SIG-M5 treated with dmso at 0.1 percent for 504 hours (cell line): ENCODE results near the gene TGFBR1.

Experiments
- DNase-seq: peaks from one replicate; lab custom pipeline; 2025; ENCODE audit not compliant: unreplicated experiment; lab: John Stamatoyannopoulos, UW

The TGFBR1 gene

DNA sequence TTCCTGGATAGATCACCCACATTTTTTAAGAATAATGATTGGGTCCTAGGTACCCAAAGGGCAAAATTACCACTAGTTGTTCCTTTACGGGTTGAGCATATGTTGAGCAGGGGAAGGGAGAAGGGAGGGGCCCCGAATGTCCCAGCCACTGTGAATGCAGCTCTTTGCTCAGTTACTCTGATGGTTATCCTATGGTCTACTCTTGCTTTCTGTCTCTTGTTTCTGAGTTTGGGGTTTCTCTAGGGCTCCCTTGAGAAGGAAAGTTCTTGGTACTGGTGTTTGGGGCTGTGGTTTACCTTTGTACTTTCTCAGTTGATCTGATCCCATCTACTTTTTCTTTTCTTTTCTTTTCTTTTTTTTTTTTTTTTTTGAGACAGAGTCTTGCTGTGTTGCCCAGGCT is 61.2 kb downstream of the TGFBR1 start:
- DNase-seq, result no peak

DNA sequence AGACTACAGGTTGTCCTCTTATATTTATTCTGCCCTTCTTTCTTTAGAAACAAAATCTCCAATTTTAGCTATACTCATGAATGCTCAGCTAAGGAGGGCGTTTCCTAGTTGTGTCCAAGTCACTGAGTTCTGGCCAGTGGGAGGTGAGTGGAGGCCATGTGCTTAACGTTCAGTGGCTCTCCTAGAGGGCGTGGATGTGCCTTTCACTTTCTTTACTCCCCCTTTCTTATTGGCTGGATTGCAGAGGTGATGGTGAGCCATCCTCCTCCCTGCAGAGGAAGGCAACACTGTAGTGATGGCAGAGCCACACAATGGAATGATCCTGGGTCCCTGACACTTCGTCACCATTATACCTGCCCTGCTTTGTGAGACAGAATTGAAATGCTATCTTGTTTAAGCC is 62.2 kb downstream of the TGFBR1 start:
- DNase-seq, result no peak

DNA sequence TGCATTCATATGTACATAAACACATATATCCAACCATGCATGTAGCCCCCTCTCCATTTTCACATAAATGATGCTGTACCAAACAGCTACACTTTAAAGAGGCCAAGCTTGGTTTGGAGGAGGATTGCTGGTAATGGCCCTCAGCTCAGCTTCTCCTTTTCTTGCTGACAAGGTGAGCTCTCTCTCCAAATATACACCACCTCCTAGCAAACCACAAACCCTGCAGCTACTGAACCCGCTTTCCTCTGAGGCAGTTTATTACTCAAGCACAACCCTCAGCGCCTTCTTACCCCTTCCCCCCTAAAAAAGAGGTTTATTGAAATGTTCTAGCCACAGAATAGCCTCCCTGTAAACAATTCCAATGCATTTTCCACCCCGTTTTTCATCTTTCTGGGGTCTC is 62.8 kb downstream of the TGFBR1 start:
- no peak for DNase-seq

DNA sequence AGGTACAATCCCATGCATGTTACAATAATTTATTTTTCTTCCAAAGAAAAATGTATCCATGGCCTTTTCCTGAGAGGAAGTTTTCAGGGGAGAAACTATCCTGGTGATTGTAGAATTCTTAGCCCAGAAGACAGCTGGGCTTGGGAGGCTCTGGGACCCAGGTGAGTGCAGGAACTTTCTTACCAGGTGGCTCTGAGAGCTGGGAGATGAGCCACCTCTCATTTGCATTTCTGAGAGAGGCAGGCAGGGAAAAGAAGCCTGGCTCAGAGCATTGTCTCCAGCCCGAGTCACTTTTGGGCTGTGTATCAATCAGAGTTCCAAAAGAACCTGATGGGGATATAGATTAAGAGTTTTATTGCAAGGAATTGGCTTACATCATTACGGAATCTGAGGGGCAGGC is 64.2 kb downstream of the TGFBR1 start:
- no peak for DNase-seq

DNA sequence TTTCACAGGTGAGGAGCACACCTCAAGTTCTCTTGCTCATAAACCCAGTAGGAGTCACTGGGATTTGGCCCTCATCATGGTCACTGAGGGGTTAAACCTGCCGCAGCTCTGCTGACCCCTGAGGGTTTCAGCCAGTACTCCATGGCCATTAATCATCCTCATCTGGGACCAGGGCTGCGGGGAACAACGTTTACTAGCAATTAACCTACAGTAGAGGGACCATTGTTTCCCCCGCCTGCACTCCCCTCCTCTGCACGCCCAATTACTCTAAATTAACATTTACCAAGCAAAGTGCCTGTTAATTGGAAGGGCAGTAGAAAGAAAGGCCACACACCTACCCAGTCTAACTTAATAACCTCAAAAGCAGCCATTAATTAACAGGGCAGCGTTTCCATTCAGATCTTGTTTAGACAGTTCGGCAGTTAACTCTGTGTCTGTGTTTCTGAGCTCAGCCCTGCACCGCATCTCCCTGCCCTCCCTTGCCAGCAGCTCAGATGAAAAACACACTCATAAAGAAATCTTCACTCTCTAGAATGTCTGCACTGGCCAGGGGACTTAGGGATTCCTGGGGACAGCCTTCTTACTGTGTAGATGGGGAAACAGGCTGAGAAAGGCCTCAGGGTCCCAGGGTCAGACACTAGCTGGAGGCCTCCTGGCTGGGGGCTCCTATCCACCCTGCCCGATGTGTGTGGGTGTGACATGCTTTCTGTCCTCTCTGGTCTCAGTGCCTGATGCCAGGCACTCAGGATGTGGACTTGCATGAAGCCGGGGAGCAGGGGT is 65.3 kb downstream of the TGFBR1 start:
- DNase-seq, result no peak

DNA sequence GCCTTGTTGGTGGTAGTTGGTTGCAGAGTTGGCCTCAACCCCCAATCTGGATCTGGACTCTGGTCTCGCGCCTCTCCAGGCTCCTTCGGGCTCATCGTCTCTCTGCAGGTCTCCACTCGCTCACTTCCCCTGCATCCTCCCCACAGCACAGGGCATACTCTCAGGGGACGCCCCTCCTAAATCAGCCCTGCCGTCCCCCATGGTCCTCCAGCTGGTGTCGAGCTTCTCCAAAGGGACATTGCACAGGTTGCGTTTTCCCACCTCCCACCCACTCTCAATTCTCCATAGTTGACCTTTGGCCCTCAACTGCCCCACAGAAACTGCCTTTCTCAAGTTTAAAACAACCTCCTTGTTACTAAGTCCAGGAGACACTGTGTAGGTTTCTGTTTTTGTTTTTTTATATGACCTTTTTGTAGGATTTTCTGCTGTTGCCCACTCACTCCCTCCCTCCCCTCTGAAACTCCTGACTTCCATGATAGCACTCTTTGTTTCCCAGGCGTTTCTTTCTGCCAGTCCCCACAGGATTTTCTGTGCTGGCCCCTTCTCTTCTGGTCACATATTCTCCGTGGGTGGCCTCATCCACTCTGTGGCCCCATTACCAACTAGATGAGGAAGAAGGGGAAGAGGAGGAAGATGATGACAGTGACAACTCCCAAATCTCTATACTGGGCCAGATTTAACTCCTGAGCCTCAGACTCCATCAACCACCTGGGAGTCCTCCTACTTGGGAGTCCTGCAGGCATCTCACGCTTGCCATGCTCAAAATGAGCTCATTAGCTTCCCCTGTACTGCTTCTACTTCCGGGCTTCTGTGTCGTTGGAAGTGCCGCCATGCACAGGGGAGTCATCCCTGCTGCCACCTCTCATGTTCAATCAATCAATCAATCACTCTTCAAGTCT is 66.6 kb downstream of the TGFBR1 start:
- DNase-seq, result no peak

DNA sequence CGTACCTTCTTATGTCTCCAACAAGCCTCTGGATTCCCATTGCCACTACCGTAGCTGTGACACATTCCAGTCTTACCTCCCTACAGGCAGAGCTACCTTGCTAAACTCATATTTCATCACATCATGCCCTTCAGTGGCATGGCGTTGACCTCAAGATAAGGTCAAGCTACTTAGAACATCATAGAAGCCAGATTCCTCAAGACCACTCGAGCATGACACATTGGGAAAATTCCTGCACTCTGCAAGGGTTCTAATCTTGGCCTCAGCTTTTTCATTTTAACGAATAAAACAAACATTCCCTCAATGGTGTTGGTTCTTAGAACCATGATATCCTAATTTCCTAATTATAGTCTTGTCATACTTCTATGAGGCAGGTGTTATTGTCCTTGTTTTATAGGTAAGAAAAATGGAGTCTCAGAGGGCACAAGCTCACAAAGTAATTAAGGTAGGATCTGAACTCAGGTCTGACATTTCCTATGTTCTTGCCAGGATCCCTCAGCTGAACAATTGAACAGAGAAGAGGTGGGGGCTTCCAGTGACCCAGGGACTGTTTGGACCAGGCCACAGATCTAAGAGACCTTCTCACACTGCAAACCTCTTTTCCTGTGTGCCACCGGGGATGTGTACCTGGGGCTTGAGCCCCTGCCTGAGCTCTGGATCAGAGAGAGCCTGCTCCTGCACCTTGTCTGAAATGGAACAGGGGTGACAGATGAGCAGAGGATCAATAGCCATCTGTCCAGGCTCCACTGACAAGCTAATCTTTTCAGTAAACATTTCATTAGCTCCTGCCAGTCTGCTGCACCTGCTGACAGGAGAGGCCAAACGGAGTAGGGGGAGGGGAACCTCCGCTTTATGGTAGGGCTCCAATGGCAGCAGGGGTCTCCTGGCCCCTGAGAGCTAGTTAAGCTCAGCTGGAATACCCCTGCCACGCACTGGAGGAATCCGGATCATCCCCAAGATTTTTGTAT is 67.5 kb downstream of the TGFBR1 start:
- DNase-seq, result no peak

DNA sequence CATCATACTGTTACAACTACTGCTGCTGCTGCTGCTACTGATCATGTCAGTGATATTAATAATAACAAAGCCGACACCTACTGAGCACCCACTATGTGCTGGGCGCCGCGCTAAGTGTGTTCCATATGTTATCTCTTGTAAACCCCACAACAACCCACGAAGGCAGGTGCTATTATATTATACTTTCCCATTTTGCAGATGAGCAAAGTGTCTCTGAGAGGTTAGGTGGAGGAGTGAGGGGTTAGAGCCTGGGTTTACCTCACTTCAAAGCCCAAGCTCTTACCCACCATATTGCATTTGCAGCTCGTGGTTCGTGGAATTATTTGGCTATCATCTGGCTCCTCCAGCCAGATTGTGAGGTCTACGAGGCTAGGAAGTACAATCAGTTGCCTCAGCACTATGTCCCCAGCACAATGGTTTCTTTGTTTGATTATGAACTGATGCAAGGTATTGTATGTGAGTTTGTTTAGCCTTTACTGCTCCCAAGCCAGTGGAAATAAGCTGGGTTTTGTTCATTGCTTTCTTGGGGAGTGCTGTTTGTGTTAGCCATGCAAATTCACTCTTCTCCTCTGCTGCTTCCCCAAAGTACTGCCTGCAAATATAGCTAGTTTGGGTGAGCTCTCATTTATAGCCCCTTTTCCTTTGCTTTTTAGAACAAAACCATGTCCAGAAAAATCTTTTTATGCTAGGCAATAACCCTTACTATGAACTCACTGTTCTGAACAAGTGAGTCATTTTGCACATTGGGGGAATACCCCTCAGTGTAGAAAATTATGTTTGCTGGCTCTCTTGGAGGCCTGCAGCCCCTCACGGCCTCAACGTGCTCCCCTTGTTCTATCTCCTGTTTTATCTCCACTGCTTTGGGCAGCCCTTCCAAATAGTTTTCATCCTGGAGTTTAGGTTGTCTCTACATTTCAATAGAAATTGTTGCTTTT is 68.9 kb downstream of the TGFBR1 start:
- no peak for DNase-seq

DNA sequence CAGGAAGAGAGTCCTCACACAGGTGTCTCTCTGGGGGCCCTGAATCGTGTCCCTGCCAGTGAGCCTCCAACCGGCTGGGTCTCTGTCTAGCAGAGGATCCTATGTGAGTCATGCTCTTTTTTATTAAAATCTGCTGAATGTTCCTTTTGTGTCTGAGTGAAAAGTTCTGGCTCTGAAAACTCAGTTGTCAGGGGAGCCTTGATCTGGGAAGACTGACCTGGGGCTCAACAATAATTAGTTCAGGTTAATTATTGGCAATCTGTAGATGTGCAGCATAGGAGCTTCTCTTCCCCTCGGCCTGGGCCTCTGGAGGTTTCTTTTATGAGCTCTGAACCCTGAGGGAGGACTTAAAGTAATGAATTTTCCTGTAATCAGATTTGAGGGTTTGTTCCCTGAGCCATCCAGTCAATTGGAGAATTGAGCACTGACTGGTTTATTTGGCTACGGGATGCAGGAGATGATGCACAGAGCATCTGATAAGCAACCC is 71.7 kb downstream of the TGFBR1 start:
- no peak for DNase-seq

DNA sequence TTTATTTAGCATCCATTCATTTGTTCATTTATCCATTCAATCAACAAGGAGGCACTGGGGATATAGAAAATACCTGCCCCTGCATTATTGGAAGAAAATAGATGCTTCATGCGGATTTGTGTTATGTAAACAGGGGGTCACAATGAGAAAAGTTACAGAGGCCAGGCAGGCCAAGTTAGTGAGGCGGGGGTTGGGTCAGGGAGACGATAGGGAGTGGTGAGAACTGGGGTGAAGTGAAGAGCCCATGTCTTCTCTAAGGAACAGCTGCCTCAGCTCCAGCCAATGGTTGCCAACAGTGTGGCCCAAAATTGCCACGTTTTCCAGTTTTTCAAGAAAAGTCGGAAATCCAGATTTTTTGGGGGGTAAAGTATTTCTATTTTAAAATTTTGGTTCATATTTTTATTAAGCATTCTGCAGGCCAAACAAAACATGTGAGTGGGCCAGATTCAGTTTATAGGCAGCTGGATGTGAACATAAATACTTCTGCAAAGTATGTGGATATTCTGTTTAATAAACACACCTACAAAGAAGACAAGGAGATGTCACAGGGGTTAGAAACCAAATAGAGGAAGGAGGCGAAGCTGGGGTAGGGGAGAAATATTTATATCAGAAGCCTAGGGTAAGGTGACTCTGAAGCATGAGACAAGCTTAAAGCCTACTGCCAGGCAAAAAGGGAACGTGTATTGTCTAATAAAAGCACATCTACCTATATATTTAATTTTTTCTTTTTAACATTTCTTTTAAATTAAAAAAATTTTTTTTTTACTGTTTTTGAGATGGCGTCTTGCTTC is 72.9 kb downstream of the TGFBR1 start:
- DNase-seq, result no peak

DNA sequence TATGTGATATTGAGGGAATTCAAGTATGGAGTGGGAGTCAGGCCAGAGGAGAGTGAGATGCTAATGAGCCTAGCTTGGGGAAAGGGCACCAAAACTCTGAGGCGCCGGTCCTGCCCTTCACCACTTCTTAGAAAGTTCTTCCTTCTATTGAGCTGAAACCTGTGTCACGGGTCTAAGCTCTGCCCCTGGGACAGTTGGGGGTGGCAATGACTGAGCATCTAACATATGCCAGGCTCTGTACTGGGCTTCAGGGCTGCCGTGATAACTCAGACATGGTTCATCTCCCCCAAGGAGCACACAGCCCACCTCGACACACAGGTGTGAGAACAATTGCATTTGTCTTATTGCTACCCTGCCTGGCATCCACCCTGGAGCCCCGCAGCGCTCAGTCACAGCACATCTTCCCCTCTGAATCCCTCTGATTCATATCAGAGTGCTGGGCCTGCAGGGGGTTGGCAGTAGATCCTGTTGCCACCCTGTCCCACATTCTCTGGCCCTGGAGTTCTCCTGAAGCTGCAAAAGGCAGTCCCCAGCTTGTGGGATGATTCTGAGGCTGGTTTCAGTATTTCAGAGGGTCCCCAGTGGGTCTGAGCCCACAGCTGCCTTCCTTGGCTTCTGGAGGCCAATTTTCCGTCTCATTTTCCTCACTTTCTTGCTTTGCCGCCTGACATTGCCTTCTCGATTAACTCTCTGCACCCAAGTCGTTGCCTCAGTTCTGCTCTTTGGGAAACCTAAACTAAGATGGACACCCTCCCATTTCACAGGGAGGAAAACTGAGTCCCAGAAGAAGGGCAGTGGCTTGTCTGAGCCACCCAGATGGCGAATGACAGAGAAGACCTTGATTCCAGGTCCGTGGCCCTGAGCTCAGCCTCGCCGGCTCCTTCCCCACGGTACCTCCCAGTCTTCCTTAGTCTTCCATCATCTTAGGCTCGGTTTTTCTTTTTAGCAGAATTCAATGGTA is 74.3 kb downstream of the TGFBR1 start:
- no peak for DNase-seq

DNA sequence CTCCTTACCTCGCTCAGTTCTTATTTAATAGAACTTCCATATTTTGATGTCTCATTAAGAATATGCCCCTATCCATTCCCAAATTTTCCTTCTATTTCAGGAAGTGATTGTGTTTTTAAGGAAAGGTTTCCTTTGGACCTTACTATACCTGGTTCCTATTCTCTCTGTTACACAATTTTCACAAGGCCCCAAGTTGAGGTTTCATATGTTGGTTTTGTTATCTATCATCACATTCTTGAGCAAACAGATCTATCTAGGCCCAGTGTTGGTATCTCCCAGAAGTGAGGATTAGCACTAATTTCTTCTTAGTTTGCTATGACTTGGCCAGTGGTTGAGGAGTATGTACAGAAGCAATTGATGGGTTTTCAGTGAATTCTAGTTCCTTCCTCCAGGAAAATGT is 75.3 kb downstream of the TGFBR1 start:
- DNase-seq, result no peak

DNA sequence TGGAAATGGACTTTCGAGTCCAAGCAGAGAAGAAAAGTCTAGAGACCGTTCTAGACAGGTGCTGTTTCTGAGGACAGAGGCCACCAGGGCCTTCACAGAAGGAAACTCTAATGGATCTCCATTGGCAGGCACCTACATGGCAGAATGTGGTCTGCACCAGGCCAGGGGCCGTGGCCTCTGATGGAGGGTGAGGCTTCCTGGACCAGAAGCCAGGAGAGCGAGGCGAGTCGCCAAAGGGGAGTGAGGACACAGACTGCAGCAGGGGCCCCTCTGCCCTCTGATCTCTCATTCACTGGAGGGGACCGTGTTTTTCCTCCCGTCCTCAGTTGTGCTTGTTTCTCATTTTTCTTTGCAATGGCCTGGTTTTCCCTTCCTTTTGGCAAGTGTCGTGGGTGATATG is 75.7 kb downstream of the TGFBR1 start:
- DNase-seq, result no peak

DNA sequence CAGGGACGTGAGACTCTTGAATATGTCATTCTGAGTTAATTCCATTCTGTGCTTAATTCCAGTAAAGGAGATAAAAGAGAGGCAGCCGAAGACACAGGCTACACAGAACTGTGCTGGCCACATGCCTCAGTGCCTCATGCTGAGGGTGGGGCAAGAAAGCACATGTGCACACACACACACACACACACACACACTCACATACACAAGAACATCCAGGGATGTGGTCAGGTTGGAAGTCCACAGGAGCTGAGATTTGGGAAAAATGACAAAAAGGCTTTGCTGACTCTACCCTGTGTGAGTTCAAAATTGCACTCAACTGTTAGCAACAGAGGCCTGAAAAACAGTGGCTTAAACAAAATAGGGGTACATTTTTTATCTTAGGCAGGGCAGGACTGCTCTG is 76.3 kb downstream of the TGFBR1 start:
- DNase-seq, result no peak

DNA sequence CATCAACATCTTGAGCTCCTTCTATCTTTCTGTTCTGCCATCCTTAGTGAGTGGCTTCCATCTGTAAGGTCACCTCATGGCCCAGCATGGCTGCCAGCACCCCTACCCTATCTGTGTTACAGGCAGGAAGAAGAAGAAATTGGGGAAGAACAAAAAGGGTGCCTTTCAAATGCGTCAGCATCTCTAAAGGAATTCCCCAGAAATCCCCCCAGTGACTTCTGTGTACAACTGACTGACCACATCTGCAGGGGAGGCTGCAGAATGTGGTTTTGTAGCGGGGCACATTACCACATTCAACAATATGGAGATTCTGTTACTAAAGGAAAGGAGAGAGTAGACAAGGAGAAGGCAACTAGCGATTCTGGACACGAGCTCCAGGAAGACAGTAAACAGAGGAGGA is 76.7 kb downstream of the TGFBR1 start:
- peak; percentile 21 for DNase-seq

DNA sequence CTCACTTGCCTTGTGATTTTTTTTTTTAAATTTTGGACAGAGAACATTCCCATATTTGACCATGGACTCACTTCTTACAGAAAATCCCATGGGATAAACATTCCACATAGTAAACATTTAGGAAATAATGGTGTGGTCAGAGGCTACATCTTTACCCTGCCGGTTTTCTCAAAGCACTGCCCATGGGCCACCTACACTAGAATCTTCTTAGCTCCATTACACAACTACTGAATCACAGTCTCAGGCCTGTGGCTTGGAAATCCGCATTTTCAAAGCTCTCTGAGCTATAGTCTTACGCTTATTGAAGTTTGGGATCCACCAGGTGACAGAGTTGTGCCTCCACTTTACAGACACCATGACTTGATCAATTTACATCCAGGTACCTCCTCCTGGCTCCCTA is 77.4 kb downstream of the TGFBR1 start:
- DNase-seq, result no peak

DNA sequence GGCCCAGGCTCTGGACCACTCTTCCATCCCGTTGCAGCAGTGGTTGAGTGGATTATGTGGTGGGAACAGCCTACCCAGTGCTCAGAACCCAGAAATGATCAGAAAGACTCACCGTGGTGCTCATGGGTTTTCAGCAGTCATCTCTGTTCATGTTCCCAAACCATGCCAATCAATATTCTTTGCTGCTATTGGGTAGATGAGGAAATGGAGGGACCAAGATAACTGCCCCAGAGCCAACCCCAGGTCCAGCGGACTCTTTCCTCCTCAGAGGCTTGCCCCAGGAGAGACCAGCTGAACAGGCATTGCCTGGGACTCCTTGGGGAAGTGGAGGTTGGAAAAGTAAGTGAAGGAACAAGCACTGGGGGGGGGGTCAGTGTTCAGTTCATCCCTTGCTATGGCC is 78.7 kb downstream of the TGFBR1 start:
- no peak for DNase-seq

DNA sequence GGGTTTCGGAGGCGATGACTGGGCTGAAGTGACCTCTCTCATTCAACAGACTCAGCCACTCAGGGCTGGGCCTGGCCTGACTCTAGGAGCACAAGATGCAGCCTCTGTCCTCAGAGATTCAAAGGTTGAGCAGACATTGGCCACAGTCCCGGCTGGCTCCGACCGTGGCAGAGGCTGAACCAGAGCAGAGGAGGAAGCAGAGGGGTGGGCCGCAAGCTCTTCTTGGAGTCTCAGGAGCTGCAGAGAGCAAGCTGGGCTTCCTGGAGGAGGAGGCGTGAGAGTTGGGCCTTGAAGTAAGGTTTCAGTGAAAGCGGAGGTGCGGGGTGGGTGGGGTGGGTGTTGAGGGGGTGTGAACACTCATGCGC is 79.2 kb downstream of the TGFBR1 start:
- DNase-seq, result no peak
